Esophagus squamous epithelium (tissue), 4 donors: ENCODE results near the gene RNF7.

ENCODE experiments used
- CTCF ChIP-seq, 6 experiments: fragments of 450-650 bp in 4 of 6; fragments of 200-600 bp in 2 of 6; sonication (generic) in 2 of 6; IDR thresholded peaks; one replicate each; pipeline ENCODE4 v1.5.1; 2016 to 2019; ENCODE audit warnings: antibody characterized with exemption in 6 of 6, mild to moderate bottlenecking in 4 of 6, moderate library complexity in 4 of 6
- POLR2A ChIP-seq, 4 donors: fragments of 450-650 bp; IDR thresholded peaks; one replicate each; pipeline ENCODE4 v1.6.1; 2017; ENCODE audit warnings: antibody characterized with exemption in 4 of 4, mild to moderate bottlenecking in 4 of 4, moderate library complexity in 3 of 4

GRCh38 chr3:141764465-141764864, 26.4 kb downstream of the RNF7 start:
- no peak for TF ChIP-seq POLR2A (IDR thresholded peaks at IDR 0.05)
- TF ChIP-seq CTCF (IDR thresholded peaks at IDR 0.05): no peak
